GM23338 (cell line): ENCODE measurements around the gene SYT12. TPM values are rescaled to one million over a fixed set of nuclear protein-coding genes. Genes with fewer than 3 reads are reported as not detected.

ENCODE experiments used
- ATAC-seq: fragments of 200-7000 bp; cut with Tn5 transposase; 3 replicates; pipeline ENCODE4 v1.9.1; 2020
- DNase-seq: peaks from one replicate; pipeline ENCODE4 v3.0.0-alpha.2; 2015; ENCODE audit warnings: low spot score
- H2AFZ ChIP-seq: fragments of 200-600 bp; sonication (generic); 2 replicates; pipeline ENCODE4 v1.8.0; 2016; ENCODE audit warnings: antibody characterized with exemption, mild to moderate bottlenecking, moderate library complexity
- H3F3A ChIP-seq: fragments of 200-600 bp; sonication (generic); replicated peaks from 2 replicates; pipeline ENCODE4 v1.8.0; 2017; ENCODE audit warnings: antibody characterized with exemption, mixed run types, low read depth
- H3K27ac ChIP-seq: fragments of 200-600 bp; sonication (generic); 2 replicates; pipeline ENCODE4 v1.6.1; 2016; ENCODE audit warnings: low read depth
- H3K27me3 ChIP-seq: fragments of 200-600 bp; sonication (generic); 2 replicates; pipeline ENCODE4 v1.8.0; 2016; ENCODE audit warnings: mild to moderate bottlenecking, mixed run types, moderate library complexity; ENCODE audit not compliant: insufficient read depth
- H3K36me3 ChIP-seq: fragments of 200-600 bp; sonication (generic); 2 replicates; pipeline ENCODE4 v1.8.0; 2016; ENCODE audit warnings: mild to moderate bottlenecking; ENCODE audit not compliant: insufficient read depth
- H3K4me1 ChIP-seq: fragments of 200-600 bp; sonication (generic); 2 replicates; pipeline ENCODE4 v1.8.0; 2016; ENCODE audit warnings: mild to moderate bottlenecking, moderate library complexity; ENCODE audit not compliant: insufficient read depth
- H3K4me2 ChIP-seq: fragments of 200-600 bp; sonication (generic); 2 replicates; pipeline ENCODE4 v1.7.1; 2017; ENCODE audit warnings: mixed run types
- H3K4me3 ChIP-seq: fragments of 200-600 bp; sonication (generic); 2 replicates; pipeline ENCODE4 v1.6.1; 2016; ENCODE audit warnings: mixed run types
- H3K79me2 ChIP-seq: fragments of 200-600 bp; sonication (generic); replicated peaks from 2 replicates; pipeline ENCODE4 v1.8.0; 2017; ENCODE audit warnings: mild to moderate bottlenecking; ENCODE audit not compliant: insufficient read depth
- H3K9me2 ChIP-seq: fragments of 200-600 bp; sonication (generic); 2 replicates; pipeline ENCODE4 v1.8.0; 2017; ENCODE audit not compliant: insufficient read depth
- H4K20me1 ChIP-seq: fragments of 200-600 bp; sonication (generic); replicated peaks from 2 replicates; pipeline ENCODE4 v1.8.0; 2017; ENCODE audit warnings: mild to moderate bottlenecking; ENCODE audit not compliant: insufficient read depth
- H3K27ac Mint-ChIP-seq: 2 replicates; pipeline ENCODE4 v1.8.0; 2020; ENCODE audit warnings: inconsistent platforms, mild to moderate bottlenecking, moderate library complexity, mixed read lengths
- H3K27me3 Mint-ChIP-seq: 3 replicates; pipeline ENCODE4 v1.8.0; 2022; ENCODE audit warnings: low read depth, mild to moderate bottlenecking, moderate library complexity, mixed read lengths, inconsistent platforms; ENCODE audit not compliant: insufficient read depth, poor library complexity
- H3K36me3 Mint-ChIP-seq: 3 replicates; pipeline ENCODE4 v1.8.0; 2021; ENCODE audit warnings: low read depth, mild to moderate bottlenecking, inconsistent platforms, moderate library complexity, mixed read lengths
- H3K4me1 Mint-ChIP-seq: 3 replicates; pipeline ENCODE4 v1.8.0; 2020; ENCODE audit warnings: mild to moderate bottlenecking, inconsistent platforms, mixed read lengths
- H3K4me3 Mint-ChIP-seq: 3 replicates; pipeline ENCODE4 v1.8.0; 2021; ENCODE audit warnings: moderate library complexity, mild to moderate bottlenecking, inconsistent platforms, mixed read lengths
- H3K9me3 Mint-ChIP-seq: 3 replicates; pipeline ENCODE4 v1.8.0; 2020; ENCODE audit warnings: moderate library complexity, mild to moderate bottlenecking, inconsistent platforms, mixed read lengths
- CREB1 ChIP-seq: fragments of 250-450 bp; sonication (Bioruptor Pico); IDR thresholded peaks from 2 replicates; pipeline ENCODE4 v1.5.0; 2020; ENCODE audit warnings: low read depth, mild to moderate bottlenecking, moderate library complexity
- ETS1 ChIP-seq: IDR thresholded peaks from 2 replicates; pipeline ENCODE4 v1.6.1; 2016; ENCODE audit warnings: antibody characterized with exemption
- EZH2 ChIP-seq: fragments of 200-600 bp; sonication (generic); IDR thresholded peaks from one replicate; pipeline ENCODE4 v1.8.0; 2017; ENCODE audit warnings: antibody characterized with exemption, mild to moderate bottlenecking, low read depth; ENCODE audit not compliant: unreplicated experiment
- EZH2phosphoT487 ChIP-seq: fragments of 200-600 bp; sonication (generic); IDR thresholded peaks from one replicate; pipeline ENCODE4 v1.8.1; 2018; ENCODE audit warnings: antibody characterized with exemption; ENCODE audit not compliant: unreplicated experiment
- JUNB ChIP-seq: IDR thresholded peaks from one replicate; pipeline ENCODE4 v1.6.1; 2016; ENCODE audit warnings: antibody characterized with exemption; ENCODE audit not compliant: unreplicated experiment
- NANOG ChIP-seq: IDR thresholded peaks from 2 replicates; pipeline ENCODE4 v1.6.1; 2016; ENCODE audit warnings: antibody characterized with exemption, borderline replicate concordance
- POLR2AphosphoS5 ChIP-seq: IDR thresholded peaks from 2 replicates; pipeline ENCODE4 v1.6.1; 2016; ENCODE audit warnings: antibody characterized with exemption, low read depth
- STAT1 ChIP-seq: IDR thresholded peaks from one replicate; pipeline ENCODE4 v1.6.1; 2016; ENCODE audit warnings: antibody characterized with exemption; ENCODE audit not compliant: unreplicated experiment
- ZNF114 ChIP-seq: fragments of 250-450 bp; sonication (Bioruptor Pico); IDR thresholded peaks from 2 replicates; pipeline ENCODE4 v1.5.0; 2020; ENCODE audit warnings: mild to moderate bottlenecking, moderate library complexity
- ZNF331 ChIP-seq: fragments of 250-450 bp; sonication (Bioruptor Pico); IDR thresholded peaks from 2 replicates; pipeline ENCODE4 v1.5.0; 2020; ENCODE audit warnings: low read depth, mild to moderate bottlenecking, moderate library complexity
- polyA plus RNA-seq: library from polyadenylated mRNA; unstranded; fragments of >200 nt; fragmentation: Nextera tagmentation; extraction: Ambion mirVana; gene quantifications from 2 replicates; pipeline ENCODE4 v1.2.1, GENCODE V29; 2016
- total RNA-seq: library from RNA; depleted of rRNA; stranded (reverse); fragments of >200 nt; shearing (Covaris generic); gene quantifications from 2 replicates; pipeline ENCODE4 v1.2.3, GENCODE V29; 2014
- TF ChIP-seq, protein P1 (sequence below): IDR thresholded peaks from one replicate; pipeline ENCODE4 v1.6.1; 2018; ENCODE audit warnings: antibody characterized with exemption; ENCODE audit not compliant: unreplicated experiment
- TF ChIP-seq, protein P2 (sequence below): fragments of 250-450 bp; sonication (Bioruptor Pico); IDR thresholded peaks from 2 replicates; pipeline ENCODE4 v1.5.0; 2020; ENCODE audit warnings: mild to moderate bottlenecking, moderate library complexity

Gene SYT12
- total and polyA plus RNA-seq, 2 experiments from 2014 or later: 0.92 to 2.5 TPM

DNA sequence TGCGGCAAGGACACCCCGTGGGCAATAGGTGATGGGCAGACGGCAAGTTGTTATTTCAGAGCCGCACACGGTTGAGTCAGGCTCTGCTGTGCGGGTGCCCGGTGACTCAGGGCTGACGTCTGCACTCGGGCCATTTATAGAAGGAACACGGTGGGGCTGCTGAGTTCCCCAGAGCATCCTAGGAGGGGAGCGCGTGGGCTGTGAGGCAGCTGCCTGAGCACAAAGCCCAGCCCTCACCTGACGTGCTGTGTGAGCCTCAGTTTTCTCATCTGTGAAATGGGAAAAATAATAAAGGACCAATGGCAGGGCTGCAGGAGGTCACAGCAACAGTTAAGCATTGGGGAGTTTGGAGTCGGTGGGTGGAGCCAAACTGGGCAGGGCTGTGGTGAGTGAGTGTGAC, 22.4 kb downstream of the SYT12 start:
- H3K79me2 ChIP-seq: no peaks in the 10 kb centered on the region
- no peaks in the 10 kb centered on the region for H3K36me3 Mint-ChIP-seq
- H3K36me3 ChIP-seq: no peaks in the 10 kb centered on the region
- no peak overlapping the region for H3K4me2 ChIP-seq
- no peak overlapping the region for H3K4me3 Mint-ChIP-seq
- DNase-seq (no peak), ATAC-seq (no peak)
- no peak overlapping the region for H3K4me3 ChIP-seq
- no peaks in the 10 kb centered on the region for H3K4me1 ChIP-seq
- H3K4me1 Mint-ChIP-seq: no peaks in the 10 kb centered on the region
- TF ChIP-seq POLR2AphosphoS5 (no peak), ZNF114 (CRISPR knock-in tag) (no peak)
- no peaks in the 10 kb centered on the region for H3K9me2 ChIP-seq
- H4K20me1 ChIP-seq: no peaks in the 10 kb centered on the region
- no peak overlapping the region for H3K27ac ChIP-seq
- H3K27ac Mint-ChIP-seq: no peak overlapping the region
- no peak overlapping the region for H2AFZ ChIP-seq
- no peaks in the 10 kb centered on the region for H3K27me3 ChIP-seq
- no peaks in the 10 kb centered on the region for H3K9me3 Mint-ChIP-seq
- peaks cover 4% of the 10 kb centered on the region for H3K27me3 Mint-ChIP-seq
- H3F3A ChIP-seq: no peaks in the 10 kb centered on the region

DNA sequence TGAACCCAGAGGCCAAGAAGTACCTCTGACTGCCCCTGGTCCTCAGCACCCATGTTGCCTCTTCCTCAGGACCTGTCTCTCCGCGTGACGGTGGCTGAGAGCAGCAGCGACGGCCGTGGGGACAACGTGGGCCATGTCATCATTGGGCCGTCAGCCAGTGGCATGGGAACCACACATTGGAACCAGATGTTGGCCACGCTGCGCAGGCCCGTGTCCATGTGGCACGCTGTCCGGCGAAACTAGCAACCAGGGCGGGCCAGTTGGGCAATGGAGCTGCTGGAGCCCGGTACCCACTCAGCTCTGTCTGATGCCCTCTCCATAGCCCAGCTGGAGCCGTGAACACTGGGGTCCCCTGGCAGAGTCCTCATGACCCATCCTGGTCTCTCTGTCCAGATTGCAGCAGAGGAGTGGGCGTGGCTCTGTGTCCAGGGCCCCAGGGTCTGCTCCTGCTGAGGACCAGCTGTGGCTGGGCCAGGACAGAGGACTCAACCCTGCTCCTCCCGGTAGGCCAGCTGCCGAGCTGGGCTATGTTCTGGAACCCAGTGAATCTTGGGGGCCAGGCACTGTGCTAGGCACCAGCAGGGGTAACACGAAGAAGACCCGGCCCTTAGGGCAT, 25.7 kb downstream of the SYT12 start:
- ATAC-seq (no peak), DNase-seq (no peak)
- Histone ChIP-seq H3K4me1 (no peaks in the 10 kb centered on the region), H3F3A (0 out of 2 replicates have a peak, but pooled peaks cover 3% of the 10 kb centered on the region), H3K4me3 (no peak overlapping the region), H3K27ac (no peak overlapping the region), H4K20me1 (no peaks in the 10 kb centered on the region), H3K79me2 (no peaks in the 10 kb centered on the region), H3K9me2 (no peaks in the 10 kb centered on the region), H3K36me3 (no peaks in the 10 kb centered on the region), H2AFZ (no peak overlapping the region), H3K4me2 (no peak overlapping the region), H3K27me3 (no peaks in the 10 kb centered on the region)
- no peaks in the 10 kb centered on the region for H3K36me3 Mint-ChIP-seq
- H3K27me3 Mint-ChIP-seq: peaks cover 15% of the 10 kb centered on the region
- peaks cover 3% of the 10 kb centered on the region; the same call in 2 of the 3 replicates for H3K4me1 Mint-ChIP-seq
- H3K27ac Mint-ChIP-seq: no peak overlapping the region
- H3K4me3 Mint-ChIP-seq: no peak overlapping the region
- H3K9me3 Mint-ChIP-seq: no peaks in the 10 kb centered on the region
- TF ChIP-seq POLR2AphosphoS5 (no peak), NANOG (no peak), ZNF331 (CRISPR knock-in tag) (no peak), EZH2 (no peak), JUNB (no peak), EZH2phosphoT487 (no peak), CREB1 (CRISPR knock-in tag) (no peak), ETS1 (no peak), ZNF114 (CRISPR knock-in tag) (no peak), STAT1 (no peak)
- TF ChIP-seq, protein P1, sequence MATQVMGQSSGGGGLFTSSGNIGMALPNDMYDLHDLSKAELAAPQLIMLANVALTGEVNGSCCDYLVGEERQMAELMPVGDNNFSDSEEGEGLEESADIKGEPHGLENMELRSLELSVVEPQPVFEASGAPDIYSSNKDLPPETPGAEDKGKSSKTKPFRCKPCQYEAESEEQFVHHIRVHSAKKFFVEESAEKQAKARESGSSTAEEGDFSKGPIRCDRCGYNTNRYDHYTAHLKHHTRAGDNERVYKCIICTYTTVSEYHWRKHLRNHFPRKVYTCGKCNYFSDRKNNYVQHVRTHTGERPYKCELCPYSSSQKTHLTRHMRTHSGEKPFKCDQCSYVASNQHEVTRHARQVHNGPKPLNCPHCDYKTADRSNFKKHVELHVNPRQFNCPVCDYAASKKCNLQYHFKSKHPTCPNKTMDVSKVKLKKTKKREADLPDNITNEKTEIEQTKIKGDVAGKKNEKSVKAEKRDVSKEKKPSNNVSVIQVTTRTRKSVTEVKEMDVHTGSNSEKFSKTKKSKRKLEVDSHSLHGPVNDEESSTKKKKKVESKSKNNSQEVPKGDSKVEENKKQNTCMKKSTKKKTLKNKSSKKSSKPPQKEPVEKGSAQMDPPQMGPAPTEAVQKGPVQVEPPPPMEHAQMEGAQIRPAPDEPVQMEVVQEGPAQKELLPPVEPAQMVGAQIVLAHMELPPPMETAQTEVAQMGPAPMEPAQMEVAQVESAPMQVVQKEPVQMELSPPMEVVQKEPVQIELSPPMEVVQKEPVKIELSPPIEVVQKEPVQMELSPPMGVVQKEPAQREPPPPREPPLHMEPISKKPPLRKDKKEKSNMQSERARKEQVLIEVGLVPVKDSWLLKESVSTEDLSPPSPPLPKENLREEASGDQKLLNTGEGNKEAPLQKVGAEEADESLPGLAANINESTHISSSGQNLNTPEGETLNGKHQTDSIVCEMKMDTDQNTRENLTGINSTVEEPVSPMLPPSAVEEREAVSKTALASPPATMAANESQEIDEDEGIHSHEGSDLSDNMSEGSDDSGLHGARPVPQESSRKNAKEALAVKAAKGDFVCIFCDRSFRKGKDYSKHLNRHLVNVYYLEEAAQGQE: no peak
- TF ChIP-seq, protein P2, sequence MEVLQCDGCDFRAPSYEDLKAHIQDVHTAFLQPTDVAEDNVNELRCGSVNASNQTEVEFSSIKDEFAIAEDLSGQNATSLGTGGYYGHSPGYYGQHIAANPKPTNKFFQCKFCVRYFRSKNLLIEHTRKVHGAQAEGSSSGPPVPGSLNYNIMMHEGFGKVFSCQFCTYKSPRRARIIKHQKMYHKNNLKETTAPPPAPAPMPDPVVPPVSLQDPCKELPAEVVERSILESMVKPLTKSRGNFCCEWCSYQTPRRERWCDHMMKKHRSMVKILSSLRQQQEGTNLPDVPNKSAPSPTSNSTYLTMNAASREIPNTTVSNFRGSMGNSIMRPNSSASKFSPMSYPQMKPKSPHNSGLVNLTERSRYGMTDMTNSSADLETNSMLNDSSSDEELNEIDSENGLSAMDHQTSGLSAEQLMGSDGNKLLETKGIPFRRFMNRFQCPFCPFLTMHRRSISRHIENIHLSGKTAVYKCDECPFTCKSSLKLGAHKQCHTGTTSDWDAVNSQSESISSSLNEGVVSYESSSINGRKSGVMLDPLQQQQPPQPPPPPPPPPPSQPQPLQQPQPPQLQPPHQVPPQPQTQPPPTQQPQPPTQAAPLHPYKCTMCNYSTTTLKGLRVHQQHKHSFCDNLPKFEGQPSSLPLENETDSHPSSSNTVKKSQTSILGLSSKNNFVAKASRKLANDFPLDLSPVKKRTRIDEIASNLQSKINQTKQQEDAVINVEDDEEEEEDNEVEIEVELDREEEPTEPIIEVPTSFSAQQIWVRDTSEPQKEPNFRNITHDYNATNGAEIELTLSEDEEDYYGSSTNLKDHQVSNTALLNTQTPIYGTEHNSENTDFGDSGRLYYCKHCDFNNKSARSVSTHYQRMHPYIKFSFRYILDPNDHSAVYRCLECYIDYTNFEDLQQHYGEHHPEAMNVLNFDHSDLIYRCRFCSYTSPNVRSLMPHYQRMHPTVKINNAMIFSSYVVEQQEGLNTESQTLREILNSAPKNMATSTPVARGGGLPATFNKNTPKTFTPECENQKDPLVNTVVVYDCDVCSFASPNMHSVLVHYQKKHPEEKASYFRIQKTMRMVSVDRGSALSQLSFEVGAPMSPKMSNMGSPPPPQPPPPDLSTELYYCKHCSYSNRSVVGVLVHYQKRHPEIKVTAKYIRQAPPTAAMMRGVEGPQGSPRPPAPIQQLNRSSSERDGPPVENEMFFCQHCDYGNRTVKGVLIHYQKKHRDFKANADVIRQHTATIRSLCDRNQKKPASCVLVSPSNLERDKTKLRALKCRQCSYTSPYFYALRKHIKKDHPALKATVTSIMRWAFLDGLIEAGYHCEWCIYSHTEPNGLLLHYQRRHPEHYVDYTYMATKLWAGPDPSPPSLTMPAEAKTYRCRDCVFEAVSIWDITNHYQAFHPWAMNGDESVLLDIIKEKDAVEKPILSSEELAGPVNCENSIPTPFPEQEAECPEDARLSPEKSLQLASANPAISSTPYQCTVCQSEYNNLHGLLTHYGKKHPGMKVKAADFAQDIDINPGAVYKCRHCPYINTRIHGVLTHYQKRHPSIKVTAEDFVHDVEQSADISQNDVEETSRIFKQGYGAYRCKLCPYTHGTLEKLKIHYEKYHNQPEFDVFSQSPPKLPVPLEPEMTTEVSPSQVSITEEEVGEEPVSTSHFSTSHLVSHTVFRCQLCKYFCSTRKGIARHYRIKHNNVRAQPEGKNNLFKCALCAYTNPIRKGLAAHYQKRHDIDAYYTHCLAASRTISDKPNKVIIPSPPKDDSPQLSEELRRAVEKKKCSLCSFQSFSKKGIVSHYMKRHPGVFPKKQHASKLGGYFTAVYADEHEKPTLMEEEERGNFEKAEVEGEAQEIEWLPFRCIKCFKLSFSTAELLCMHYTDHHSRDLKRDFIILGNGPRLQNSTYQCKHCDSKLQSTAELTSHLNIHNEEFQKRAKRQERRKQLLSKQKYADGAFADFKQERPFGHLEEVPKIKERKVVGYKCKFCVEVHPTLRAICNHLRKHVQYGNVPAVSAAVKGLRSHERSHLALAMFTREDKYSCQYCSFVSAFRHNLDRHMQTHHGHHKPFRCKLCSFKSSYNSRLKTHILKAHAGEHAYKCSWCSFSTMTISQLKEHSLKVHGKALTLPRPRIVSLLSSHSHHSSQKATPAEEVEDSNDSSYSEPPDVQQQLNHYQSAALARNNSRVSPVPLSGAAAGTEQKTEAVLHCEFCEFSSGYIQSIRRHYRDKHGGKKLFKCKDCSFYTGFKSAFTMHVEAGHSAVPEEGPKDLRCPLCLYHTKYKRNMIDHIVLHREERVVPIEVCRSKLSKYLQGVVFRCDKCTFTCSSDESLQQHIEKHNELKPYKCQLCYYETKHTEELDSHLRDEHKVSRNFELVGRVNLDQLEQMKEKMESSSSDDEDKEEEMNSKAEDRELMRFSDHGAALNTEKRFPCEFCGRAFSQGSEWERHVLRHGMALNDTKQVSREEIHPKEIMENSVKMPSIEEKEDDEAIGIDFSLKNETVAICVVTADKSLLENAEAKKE (CRISPR knock-in tag): no peak
